Measurements from ENCODE around the gene KRT77. TPM values are rescaled to one million over a fixed set of nuclear protein-coding genes. Genes with fewer than 3 reads are reported as not detected.

Gene KRT77
- total RNA-seq, 1 experiment from 2014 or later = not detected

- Histone ChIP-seq H3K27me3 (ENCODE audit: low read length) (peaks cover 29% of the 10 kb centered on the region), H3F3A (ENCODE audit: low read length, unreplicated experiment) (no peaks in the 10 kb centered on the region), H3K27ac (ENCODE audit: low read length) (no peak overlapping the region), H2AFZ (ENCODE audit: low read length) (no peak overlapping the region), H3K4me2 (ENCODE audit: low read length) (no peak overlapping the region), H3K9ac (ENCODE audit: low read length) (no peak overlapping the region), H3K4me1 (ENCODE audit: insufficient read depth, low read length) (no peaks in the 10 kb centered on the region), H4K20me1 (ENCODE audit: low read length) (no peaks in the 10 kb centered on the region), H3K36me3 (ENCODE audit: low read depth, low read length) (no peaks in the 10 kb centered on the region), H3K4me3 (ENCODE audit: low read length) (no peak overlapping the region), H3K79me2 (ENCODE audit: low read length) (no peaks in the 10 kb centered on the region), H3K9me3 (ENCODE audit: low read length) (no peaks in the 10 kb centered on the region), H3K9me2 (replicated peaks; ENCODE audit: low read length) (no peaks in the 10 kb centered on the region)
- CTCF ChIA-PET = interaction anchor here (0.5 kb wide), 1 partner anchor 220 kb away, joined by 3 read pairs; no protein-coding TSS in a partner anchor
- no peak for DNase-seq
- POLR2A ChIA-PET (ENCODE audit: unreplicated experiment) = no interaction called here
- TF ChIP-seq CTCF (conservative IDR thresholded peaks at IDR 0.05; ENCODE audit: low read depth, low read length) = no peak
- intact Hi-C loops (cut with micrococcal nuclease) = no loop called here
- ATAC-seq = no peak
- no TSS peak for BruUV-seq (replicated peaks)
Measured at GRCh38 chr12:52662093-52662917, 41.0 kb downstream of the KRT77 start.

GRCh38 chr12:52661668-52662067, 41.7 kb downstream of the KRT77 start:
- ChIA-PET CTCF (no interaction called here), POLR2A (ENCODE audit: unreplicated experiment) (no interaction called here)
- Histone ChIP-seq H3K4me2 (ENCODE audit: low read length) (no peak overlapping the region), H3K4me3 (ENCODE audit: low read length) (no peak overlapping the region), H3K9me3 (ENCODE audit: low read length) (no peaks in the 10 kb centered on the region), H3K27me3 (ENCODE audit: low read length) (peaks cover 26% of the 10 kb centered on the region), H3K27ac (ENCODE audit: low read length) (no peak overlapping the region), H3K9ac (ENCODE audit: low read length) (no peak overlapping the region), H3K36me3 (ENCODE audit: low read depth, low read length) (no peaks in the 10 kb centered on the region), H3K4me1 (ENCODE audit: insufficient read depth, low read length) (no peaks in the 10 kb centered on the region), H3K79me2 (ENCODE audit: low read length) (no peaks in the 10 kb centered on the region), H2AFZ (ENCODE audit: low read length) (no peak overlapping the region), H3K9me2 (replicated peaks; ENCODE audit: low read length) (no peaks in the 10 kb centered on the region), H4K20me1 (ENCODE audit: low read length) (no peaks in the 10 kb centered on the region), H3F3A (ENCODE audit: low read length, unreplicated experiment) (no peaks in the 10 kb centered on the region)
- ATAC-seq (no peak), DNase-seq (no peak)
- intact Hi-C loops (cut with micrococcal nuclease) = no loop called here
- TF ChIP-seq CTCF (conservative IDR thresholded peaks at IDR 0.05; ENCODE audit: low read depth, low read length) (no peak), EZH2phosphoT487 (IDR thresholded peaks at IDR 0.05; ENCODE audit: borderline replicate concordance, low read length) (no peak), EZH2 (IDR thresholded peaks at IDR 0.05; ENCODE audit: low read length, unreplicated experiment) (no peak)
- BruUV-seq (replicated peaks) = no TSS peak

- H3F3A ChIP-seq (ENCODE audit: low read length, unreplicated experiment) = no peaks in the 10 kb centered on the region
- H3K9me2 ChIP-seq (replicated peaks; ENCODE audit: low read length) = no peaks in the 10 kb centered on the region
- intact Hi-C loops (cut with micrococcal nuclease) = no loop called here
- no peak for TF ChIP-seq CTCF (conservative IDR thresholded peaks at IDR 0.05; ENCODE audit: low read depth, low read length)
- no peak for TF ChIP-seq EZH2 (IDR thresholded peaks at IDR 0.05; ENCODE audit: low read length, unreplicated experiment)
- no peak for TF ChIP-seq EZH2phosphoT487 (IDR thresholded peaks at IDR 0.05; ENCODE audit: borderline replicate concordance, low read length)
- H3K27me3 ChIP-seq (ENCODE audit: low read length) = peaks cover 20% of the 10 kb centered on the region
- H3K9ac ChIP-seq (ENCODE audit: low read length) = no peak overlapping the region
- ATAC-seq = no peak
- no peaks in the 10 kb centered on the region for H3K79me2 ChIP-seq (ENCODE audit: low read length)
- no peak overlapping the region for H3K4me2 ChIP-seq (ENCODE audit: low read length)
- peaks cover 4% of the 10 kb centered on the region for H3K4me1 ChIP-seq (ENCODE audit: insufficient read depth, low read length)
- H4K20me1 ChIP-seq (ENCODE audit: low read length) = no peaks in the 10 kb centered on the region
- no peaks in the 10 kb centered on the region for H3K36me3 ChIP-seq (ENCODE audit: low read depth, low read length)
- H3K9me3 ChIP-seq (ENCODE audit: low read length) = no peaks in the 10 kb centered on the region
- H3K4me3 ChIP-seq (ENCODE audit: low read length) = no peak overlapping the region
- BruUV-seq (replicated peaks) = no TSS peak
- no peak overlapping the region for H3K27ac ChIP-seq (ENCODE audit: low read length)
- H2AFZ ChIP-seq (ENCODE audit: low read length) = no peak overlapping the region
- CTCF ChIA-PET = no interaction called here
- POLR2A ChIA-PET (ENCODE audit: unreplicated experiment) = no interaction called here
- no peak for DNase-seq
Measured at GRCh38 chr12:52660934-52661499, 42.3 kb downstream of the KRT77 start.

Measured in PC-3 (cell line).